ENCODE measurements around the gene ARMH1.

Gene ARMH1

GRCh38 chr1:44652445-44653106 lies 21.9 kb upstream of the ARMH1 start (continued):
- peak; percentile 41; the same call in 1 of the 2 replicates for TF ChIP-seq ZNF692 (tag by site-specific recombination; IDR thresholded peaks at IDR 0.05)
- no peak for TF ChIP-seq ZXDB (tag by site-specific recombination; IDR thresholded peaks at IDR 0.05)
- no peak for TF ChIP-seq OSR2 (tag by site-specific recombination; IDR thresholded peaks at IDR 0.05)
- TF ChIP-seq ZNF112 (tag by site-specific recombination; IDR thresholded peaks at IDR 0.05), result no peak
- no peak for TF ChIP-seq ZNF16 (tag by site-specific recombination; IDR thresholded peaks at IDR 0.05; ENCODE audit: low read depth)
- TF ChIP-seq ZNF221 (tag by site-specific recombination; IDR thresholded peaks at IDR 0.05; ENCODE audit: borderline replicate concordance), result no peak
- no peak for TF ChIP-seq ZSCAN18 (tag by site-specific recombination; IDR thresholded peaks at IDR 0.05)
- TF ChIP-seq ZNF404 (tag by site-specific recombination; IDR thresholded peaks at IDR 0.05), result no peak
- TF ChIP-seq ZNF529 (tag by site-specific recombination; IDR thresholded peaks at IDR 0.05; ENCODE audit: insufficient replicate concordance), result no peak
- no peak for TF ChIP-seq ZNF488 (tag by site-specific recombination; IDR thresholded peaks at IDR 0.05)
- TF ChIP-seq ZNF555 (tag by site-specific recombination; conservative IDR thresholded peaks at IDR 0.05), result no peak
- TF ChIP-seq INSM2 (tag by site-specific recombination; IDR thresholded peaks at IDR 0.05), result 0 out of 2 replicates have a peak, but pooled peaks have one; percentile 55
- no peak for TF ChIP-seq MZF1 (tag by site-specific recombination; IDR thresholded peaks at IDR 0.05; ENCODE audit: borderline replicate concordance)
- TF ChIP-seq REST (tag by site-specific recombination; IDR thresholded peaks at IDR 0.05), result no peak
- no peak for TF ChIP-seq MYNN (tag by site-specific recombination; IDR thresholded peaks at IDR 0.05; ENCODE audit: borderline replicate concordance)
- TF ChIP-seq PBX3 (CRISPR knock-in tag; IDR thresholded peaks at IDR 0.05), result no peak
- no peak for TF ChIP-seq ZNF121 (tag by site-specific recombination; IDR thresholded peaks at IDR 0.05)
- no peak for TF ChIP-seq ZBTB26 (tag by site-specific recombination; optimal IDR thresholded peaks at IDR 0.05)
- no peak for TF ChIP-seq ZNF626 (tag by site-specific recombination; IDR thresholded peaks at IDR 0.05)
- no peak for TF ChIP-seq ZNF114 (tag by site-specific recombination; IDR thresholded peaks at IDR 0.05)
- TF ChIP-seq ZNF248 (tag by site-specific recombination; IDR thresholded peaks at IDR 0.05), result no peak
- no peak for TF ChIP-seq SP2 (tag by site-specific recombination; IDR thresholded peaks at IDR 0.05)
- TF ChIP-seq ZBTB7A (tag by site-specific recombination; IDR thresholded peaks at IDR 0.05; ENCODE audit: low read depth), result no peak
- TF ChIP-seq ZFP41 (tag by site-specific recombination; IDR thresholded peaks at IDR 0.05; ENCODE audit: borderline replicate concordance), result no peak

Measured in HEK293 (cell line).